Sigmoid colon (tissue), 4 donors: ENCODE results near the gene TCF12.

Experiments used
- CTCF ChIP-seq, 4 experiments: fragments of 450-650 bp in 3 of 4; fragments of 200-600 bp in 1 of 4; IDR thresholded peaks; one replicate each; pipeline ENCODE4 v1.5.1; 2016 to 2019; ENCODE audit warnings: antibody characterized with exemption in 4 of 4, mild to moderate bottlenecking in 3 of 4, moderate library complexity in 2 of 4
- EP300 ChIP-seq, 4 donors: sonication (generic); formaldehyde crosslinking; IDR thresholded peaks; one replicate each; pipeline ENCODE4 v1.6.1; 2017; ENCODE audit warnings: antibody characterized with exemption in 4 of 4
- POLR2A ChIP-seq, 2 donors: fragments of 450-650 bp; IDR thresholded peaks; one replicate each; pipeline ENCODE4 v1.6.1; 2016; ENCODE audit warnings: antibody characterized with exemption in 2 of 2, mild to moderate bottlenecking in 2 of 2, moderate library complexity in 2 of 2
- POLR2AphosphoS5 ChIP-seq, 4 donors: sonication (generic); formaldehyde crosslinking; IDR thresholded peaks; one replicate each; pipeline ENCODE4 v1.6.1; 2017; ENCODE audit warnings: antibody characterized with exemption in 4 of 4

DNA sequence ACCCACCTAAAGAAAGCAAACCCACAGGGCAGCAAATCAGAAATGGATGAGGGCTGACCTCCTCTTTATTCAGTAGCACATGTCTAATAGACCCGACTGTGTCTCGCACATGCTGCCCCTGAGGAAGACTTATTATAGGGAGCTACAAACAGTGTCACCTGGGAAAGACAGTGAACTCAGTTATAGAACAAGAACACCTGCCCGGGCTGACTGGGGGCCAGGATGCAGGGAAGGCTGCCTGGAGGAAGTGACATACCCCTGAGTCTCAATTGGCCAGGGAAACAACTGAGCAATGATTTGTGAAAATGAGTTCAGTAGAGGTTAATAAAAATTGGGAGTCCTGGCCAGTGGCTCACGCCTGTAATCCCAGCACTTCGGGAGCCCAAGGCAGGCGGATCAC lies 379.2 kb downstream of the TCF12 start:
- TF ChIP-seq EP300 (IDR thresholded peaks at IDR 0.05) (no peak), POLR2AphosphoS5 (IDR thresholded peaks at IDR 0.05) (no peak), CTCF (IDR thresholded peaks at IDR 0.05) (no peak), POLR2A (IDR thresholded peaks at IDR 0.05) (no peak)
